Natural killer cell treated with Interleukin-12 subunit alpha and Interleukin-12 subunit beta and Interleukin-15 and Interleukin-18, amount 100 ng/mL, for 72 hours (primary cell): ENCODE results near the gene DYRK3. TPM values are rescaled to one million over a fixed set of nuclear protein-coding genes. Genes with fewer than 3 reads are reported as not detected.
A peak's percentile ranks its signal among the peaks of the same experiment; 100 is the strongest.

Experiments used
- ATAC-seq, 2 donors: fragments of 150-1000 bp; cut with Tn5 transposase in 1 of 2; sonication (Bioruptor Pico), chemical (Tn5 transposase) in 1 of 2; 2 replicates each; pipeline ENCODE4 v1.10.0; 2021
- DNase-seq: peaks from one replicate; pipeline ENCODE4 v3.0.0; 2022; ENCODE audit warnings: low spot score
- H3K27ac Mint-ChIP-seq, 2 donors: 1 replicate in 1 of 2; 2 replicates in 1 of 2; pipeline ENCODE4 v1.8.0; 2022; ENCODE audit warnings: mixed read lengths in 2 of 2, mild to moderate bottlenecking in 1 of 2, moderate library complexity in 1 of 2
- H3K27me3 Mint-ChIP-seq, 2 donors: 1 replicate in 1 of 2; 2 replicates in 1 of 2; pipeline ENCODE4 v1.8.0; 2022; ENCODE audit warnings: mixed read lengths in 2 of 2
- H3K36me3 Mint-ChIP-seq: one replicate; pipeline ENCODE4 v1.8.0; 2022; ENCODE audit warnings: mixed read lengths
- H3K4me1 Mint-ChIP-seq, 2 donors: 1 replicate in 1 of 2; 2 replicates in 1 of 2; pipeline ENCODE4 v1.8.0; 2022; ENCODE audit warnings: low read depth in 2 of 2, mixed read lengths in 2 of 2, mild to moderate bottlenecking in 1 of 2
- H3K4me3 Mint-ChIP-seq: one replicate; pipeline ENCODE4 v1.8.0; 2022; ENCODE audit warnings: mixed read lengths
- H3K9me3 Mint-ChIP-seq: 2 replicates; pipeline ENCODE4 v1.8.0; 2022; ENCODE audit warnings: mixed read lengths
- total RNA-seq, 2 donors: library from RNA; stranded (reverse); gene quantifications; one replicate each; pipeline ENCODE4 v1.2.3, GENCODE V29; 2022

The DYRK3 gene
- total RNA-seq, 2 donors from 2014 or later: 5.6 to 8.8 TPM

- Mint-ChIP-seq H3K9me3 (no peaks in the 10 kb centered on the region), H3K4me1 (peaks cover 5 to 6% of the 10 kb centered on the region in 2 donors), H3K4me3 (no peak overlapping the region), H3K27me3 (peaks cover 0 to 8% of the 10 kb centered on the region in 2 donors), H3K36me3 (no peaks in the 10 kb centered on the region), H3K27ac (no peak overlapping the region)
- ATAC-seq: no peak
- DNase-seq: no peak
These were observed 37.8 kb downstream of the DYRK3 start for GRCh38 chr1:206672844-206673758.

DNA sequence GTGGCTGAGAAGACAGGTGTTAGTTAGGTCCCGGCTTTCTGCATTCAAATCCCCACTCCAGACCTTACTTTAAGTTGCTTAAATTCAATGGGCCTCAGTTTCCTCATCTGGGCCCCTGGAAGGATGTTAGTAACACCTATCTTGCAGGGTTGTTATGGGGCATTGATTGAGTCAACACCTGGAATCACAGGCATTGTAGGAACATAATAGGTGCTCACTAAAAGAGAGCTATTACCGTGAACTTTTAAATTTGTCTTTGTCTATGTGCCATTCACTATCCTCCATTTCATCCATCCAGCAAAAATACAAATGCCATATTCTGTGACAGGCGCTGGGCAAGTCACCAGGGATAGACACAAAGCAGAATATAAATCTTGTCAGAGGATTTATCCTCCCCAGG lies 38.9 kb downstream of the DYRK3 start:
- no peak overlapping the region for H3K4me3 Mint-ChIP-seq
- no peaks in the 10 kb centered on the region for H3K9me3 Mint-ChIP-seq
- H3K27me3 Mint-ChIP-seq: peaks cover 0 to 7% of the 10 kb centered on the region in 2 donors
- H3K4me1 Mint-ChIP-seq: peaks cover 0 to 2% of the 10 kb centered on the region in 2 donors
- ATAC-seq (no peak), DNase-seq (no peak)
- no peaks in the 10 kb centered on the region for H3K36me3 Mint-ChIP-seq
- no peak overlapping the region for H3K27ac Mint-ChIP-seq

- ATAC-seq (no peak), DNase-seq (peak; percentile 44)
- Mint-ChIP-seq H3K4me1 (peaks cover 3 to 4% of the 10 kb centered on the region in 2 donors), H3K4me3 (no peak overlapping the region), H3K27me3 (peaks cover 0 to 7% of the 10 kb centered on the region in 2 donors), H3K36me3 (no peaks in the 10 kb centered on the region), H3K9me3 (no peaks in the 10 kb centered on the region), H3K27ac (no peak overlapping the region)
These were observed 39.4 kb downstream of the DYRK3 start for GRCh38 chr1:206674745-206675175.

- no peak for ATAC-seq
- no peak for DNase-seq
- no peaks in the 10 kb centered on the region for H3K9me3 Mint-ChIP-seq
- H3K36me3 Mint-ChIP-seq: no peaks in the 10 kb centered on the region
- no peak overlapping the region for H3K4me3 Mint-ChIP-seq
- H3K4me1 Mint-ChIP-seq: peaks cover 11 to 12% of the 10 kb centered on the region in 2 donors
- H3K27me3 Mint-ChIP-seq: peaks cover 0 to 2% of the 10 kb centered on the region in 2 donors
- no peak overlapping the region for H3K27ac Mint-ChIP-seq
These were observed 41.2 kb downstream of the DYRK3 start for GRCh38 chr1:206676499-206676898.

DNA sequence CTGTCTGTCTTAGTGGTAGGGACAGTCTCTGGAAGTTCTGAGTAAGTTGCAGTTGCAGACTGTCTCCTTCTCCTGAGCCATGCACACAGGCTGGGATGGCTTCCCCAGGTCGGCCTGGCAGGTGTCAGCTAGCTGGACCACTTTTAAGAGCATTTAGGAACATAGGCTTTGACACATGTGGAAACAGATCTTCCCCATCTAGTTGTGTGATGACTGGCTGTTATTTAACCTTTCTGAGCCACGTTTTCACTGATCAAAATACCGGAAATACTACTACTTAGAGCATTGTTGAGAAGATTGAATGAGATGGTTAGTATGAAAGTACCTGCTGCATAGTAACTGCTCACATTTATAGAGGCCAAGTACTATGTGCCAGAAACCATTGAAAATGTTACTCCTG lies 43.2 kb downstream of the DYRK3 start:
- no peaks in the 10 kb centered on the region for H3K36me3 Mint-ChIP-seq
- no peak overlapping the region for H3K27ac Mint-ChIP-seq
- H3K27me3 Mint-ChIP-seq: peaks cover 0 to 2% of the 10 kb centered on the region in 2 donors
- DNase-seq (peak; percentile 16), ATAC-seq (no peak)
- H3K4me3 Mint-ChIP-seq: no peak overlapping the region
- H3K4me1 Mint-ChIP-seq: peaks cover 11 to 12% of the 10 kb centered on the region in 2 donors
- H3K9me3 Mint-ChIP-seq: no peaks in the 10 kb centered on the region

DNA sequence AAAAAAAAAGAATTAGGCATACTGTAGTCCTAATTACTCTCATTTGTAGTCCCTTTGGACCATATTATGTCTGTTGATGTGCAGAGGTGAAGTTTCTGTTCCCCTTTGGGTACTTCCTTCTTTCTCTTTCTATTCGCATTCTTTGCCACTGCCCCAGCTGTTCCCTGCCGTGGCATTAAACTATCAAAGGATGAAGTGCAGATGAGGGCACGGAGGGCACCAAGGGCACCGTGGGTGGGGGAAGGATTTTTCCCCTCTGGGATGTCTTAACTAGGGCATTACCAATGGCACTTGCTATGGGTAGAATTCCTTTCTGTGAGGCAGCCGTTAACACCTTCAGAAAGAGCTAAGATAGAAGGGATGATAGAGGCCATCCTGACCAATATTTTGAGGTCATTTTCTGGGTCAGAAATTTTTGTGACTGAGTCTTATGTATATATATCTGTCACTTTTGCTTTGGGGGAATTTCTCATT lies 44.4 kb downstream of the DYRK3 start:
- ATAC-seq: peak; percentile 30 to 39
- H3K27ac Mint-ChIP-seq: peak overlapping the region in 1 of 2 donors; percentile 72
- peak; percentile 16 for DNase-seq
- peaks cover 11 to 16% of the 10 kb centered on the region in 2 donors for H3K4me1 Mint-ChIP-seq
- peak overlapping the region; percentile 40 for H3K4me3 Mint-ChIP-seq
- H3K9me3 Mint-ChIP-seq: no peaks in the 10 kb centered on the region
- H3K36me3 Mint-ChIP-seq: no peaks in the 10 kb centered on the region
- peaks cover 0 to 2% of the 10 kb centered on the region in 2 donors for H3K27me3 Mint-ChIP-seq

DNA sequence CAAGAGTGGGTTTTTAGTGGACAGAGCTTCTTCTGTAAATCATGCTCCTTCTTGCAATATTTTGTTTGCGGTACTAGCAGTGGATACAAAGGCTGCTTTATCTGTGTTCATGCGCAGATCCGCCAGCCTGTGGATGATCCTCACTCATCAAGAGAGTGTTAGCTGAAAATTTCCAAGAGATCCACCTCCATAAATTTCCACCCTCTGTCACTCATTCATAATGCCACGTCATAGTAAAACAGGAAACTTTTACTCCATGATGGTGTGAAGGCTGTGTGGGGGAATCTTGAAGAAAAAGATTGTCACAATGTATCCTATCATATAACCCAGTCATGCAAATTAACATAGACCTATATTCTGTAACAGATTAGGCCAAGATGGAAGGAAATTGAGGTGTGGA lies 44.9 kb downstream of the DYRK3 start:
- Mint-ChIP-seq H3K4me3 (no peak overlapping the region), H3K9me3 (no peaks in the 10 kb centered on the region), H3K27me3 (peaks cover 0 to 2% of the 10 kb centered on the region in 2 donors), H3K36me3 (no peaks in the 10 kb centered on the region), H3K4me1 (peaks cover 11 to 16% of the 10 kb centered on the region in 2 donors), H3K27ac (peak overlapping the region in 1 of 2 donors; percentile 72)
- peak; percentile 26 for DNase-seq
- ATAC-seq: no peak

- H3K4me1 Mint-ChIP-seq: peaks cover 14 to 19% of the 10 kb centered on the region in 2 donors
- ATAC-seq: no peak
These were observed 46.0 kb downstream of the DYRK3 start for GRCh38 chr1:206681359-206681758.

DNA sequence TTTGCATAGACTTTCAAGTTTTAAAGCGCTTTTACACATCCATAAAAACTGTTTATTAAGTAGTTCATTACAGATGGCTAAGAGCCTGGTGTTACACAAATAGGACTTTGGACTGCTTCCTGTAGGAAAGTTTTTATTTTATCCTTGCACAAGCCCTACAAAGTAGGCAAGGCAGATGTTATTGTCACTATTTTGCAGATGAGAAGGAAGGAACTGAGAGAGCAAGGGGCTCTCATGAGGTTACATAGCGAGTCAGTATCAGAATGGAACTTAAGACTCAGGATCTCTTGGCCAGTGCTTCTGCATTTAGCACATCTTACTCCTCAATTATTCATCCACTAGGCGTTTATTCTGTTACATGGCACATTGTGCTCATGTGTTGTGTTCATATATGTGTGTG lies 46.8 kb downstream of the DYRK3 start:
- Mint-ChIP-seq H3K36me3 (no peaks in the 10 kb centered on the region), H3K27me3 (peaks cover 0 to 2% of the 10 kb centered on the region in 2 donors), H3K27ac (no peak overlapping the region), H3K4me3 (no peak overlapping the region), H3K4me1 (peaks cover 21 to 26% of the 10 kb centered on the region in 2 donors), H3K9me3 (no peaks in the 10 kb centered on the region)
- DNase-seq (no peak), ATAC-seq (no peak)

More at GRCh38 chr1:206681359-206681758, 46.0 kb downstream of the DYRK3 start:
- H3K36me3 Mint-ChIP-seq: no peaks in the 10 kb centered on the region
- peaks cover 0 to 2% of the 10 kb centered on the region in 2 donors for H3K27me3 Mint-ChIP-seq
- no peak overlapping the region for H3K4me3 Mint-ChIP-seq
- no peak for DNase-seq
- no peaks in the 10 kb centered on the region for H3K9me3 Mint-ChIP-seq
- no peak overlapping the region for H3K27ac Mint-ChIP-seq

DNA sequence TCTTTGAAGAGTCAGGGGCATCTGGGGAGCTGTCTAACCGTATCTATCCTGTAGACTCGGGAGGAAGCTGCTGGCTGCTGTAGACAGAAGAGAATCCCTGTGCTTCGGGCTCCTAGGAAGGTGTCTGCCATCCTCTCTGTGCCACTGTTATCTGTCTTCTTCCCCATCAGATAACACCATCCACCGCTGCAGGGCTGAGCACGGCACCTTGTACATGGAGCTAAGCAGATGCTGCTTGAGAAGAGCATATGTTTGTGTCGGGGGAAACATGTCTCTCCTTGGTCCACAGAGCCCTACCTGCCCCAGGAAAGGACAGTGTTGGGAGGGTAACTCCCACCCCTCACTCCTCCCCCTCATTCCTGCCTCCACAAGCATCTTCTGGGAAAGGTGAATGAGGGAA lies 48.0 kb downstream of the DYRK3 start:
- H3K36me3 Mint-ChIP-seq: no peaks in the 10 kb centered on the region
- H3K4me3 Mint-ChIP-seq: no peak overlapping the region
- H3K27me3 Mint-ChIP-seq: peaks cover 0 to 2% of the 10 kb centered on the region in 2 donors
- DNase-seq (peak; percentile 53), ATAC-seq (no peak)
- peaks cover 33 to 38% of the 10 kb centered on the region in 2 donors for H3K4me1 Mint-ChIP-seq
- H3K9me3 Mint-ChIP-seq: no peaks in the 10 kb centered on the region
- no peak overlapping the region for H3K27ac Mint-ChIP-seq

DNA sequence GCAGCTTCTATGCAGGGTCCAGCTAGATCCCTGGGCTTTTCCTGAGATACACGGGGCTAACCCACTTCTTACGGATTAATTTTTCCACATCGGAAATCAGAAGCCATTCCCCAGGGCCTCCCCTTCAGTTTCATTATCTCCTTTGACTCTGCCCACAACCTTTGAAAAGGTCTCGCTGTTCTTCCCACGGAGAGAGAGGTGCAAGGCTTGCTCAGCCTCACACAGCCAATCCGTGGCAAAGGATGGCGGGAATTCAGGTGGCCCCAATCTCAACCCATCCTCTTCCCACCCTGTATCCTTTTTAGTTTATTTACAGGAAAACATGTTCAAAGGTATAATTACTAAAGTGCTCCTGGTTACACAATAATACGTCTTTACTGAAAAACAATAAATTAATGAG lies 48.7 kb downstream of the DYRK3 start:
- Mint-ChIP-seq H3K4me3 (peak overlapping the region; percentile 80), H3K9me3 (no peaks in the 10 kb centered on the region), H3K4me1 (peaks cover 34 to 41% of the 10 kb centered on the region in 2 donors), H3K27ac (peak overlapping the region; percentile 18 to 23), H3K36me3 (no peaks in the 10 kb centered on the region), H3K27me3 (peaks cover 0 to 1% of the 10 kb centered on the region in 2 donors)
- no peak for ATAC-seq
- peak; percentile 13 for DNase-seq

GRCh38 chr1:206684478-206685333 lies 49.4 kb downstream of the DYRK3 start, which contains the start of gene MAPKAPK2:
TSS of gene MAPKAPK2 (plus strand) at chr1:206684905. CDS start at chr1:206685230, 325 bp downstream.
- H3K27ac Mint-ChIP-seq: peak within 1 kb of the TSS; percentile 76 to 95
- H3K27me3 Mint-ChIP-seq: no peaks in the 10 kb centered on the region
- DNase-seq (peak; percentile 85), ATAC-seq (peak; percentile 90)
- H3K36me3 Mint-ChIP-seq: no peaks in the 10 kb centered on the region
- H3K9me3 Mint-ChIP-seq: no peaks in the 10 kb centered on the region
- H3K4me3 Mint-ChIP-seq: peak within 1 kb of the TSS; percentile 92
- H3K4me1 Mint-ChIP-seq: peaks cover 33 to 45% of the 10 kb centered on the region in 2 donors

DNA sequence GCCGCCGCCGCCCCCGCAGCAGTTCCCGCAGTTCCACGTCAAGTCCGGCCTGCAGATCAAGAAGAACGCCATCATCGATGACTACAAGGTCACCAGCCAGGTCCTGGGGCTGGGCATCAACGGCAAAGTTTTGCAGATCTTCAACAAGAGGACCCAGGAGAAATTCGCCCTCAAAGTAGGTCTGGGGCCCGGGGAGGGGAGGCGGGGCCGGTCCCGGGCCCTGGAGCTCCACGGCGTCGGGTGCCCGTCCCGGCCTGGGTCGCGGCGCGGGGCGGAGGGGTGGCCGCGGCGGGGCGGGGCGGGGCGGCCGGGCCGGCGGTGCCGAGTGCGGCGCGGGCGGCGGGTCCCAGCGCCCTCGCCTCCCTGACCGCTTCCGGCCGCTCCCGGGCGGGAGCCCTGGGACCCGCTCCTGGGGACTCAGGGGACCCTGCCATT lies 50.0 kb downstream of the DYRK3 start:
- Mint-ChIP-seq H3K9me3 (no peaks in the 10 kb centered on the region), H3K4me3 (peak overlapping the region; percentile 92), H3K27me3 (no peaks in the 10 kb centered on the region), H3K4me1 (peaks cover 33 to 45% of the 10 kb centered on the region in 2 donors), H3K36me3 (no peaks in the 10 kb centered on the region), H3K27ac (peak overlapping the region; percentile 76 to 95)
- no peak for DNase-seq
- peak; percentile 71 to 78 for ATAC-seq
